Measurements from ENCODE around the gene SRPRB. TPM values are rescaled to one million over a fixed set of nuclear protein-coding genes. Genes with fewer than 3 reads are reported as not detected.

Gene SRPRB
- polyA plus RNA-seq, 2 of the 4 experiments (the other 2 are of a cell fraction) = 41.9 to 64.6 TPM

DNA sequence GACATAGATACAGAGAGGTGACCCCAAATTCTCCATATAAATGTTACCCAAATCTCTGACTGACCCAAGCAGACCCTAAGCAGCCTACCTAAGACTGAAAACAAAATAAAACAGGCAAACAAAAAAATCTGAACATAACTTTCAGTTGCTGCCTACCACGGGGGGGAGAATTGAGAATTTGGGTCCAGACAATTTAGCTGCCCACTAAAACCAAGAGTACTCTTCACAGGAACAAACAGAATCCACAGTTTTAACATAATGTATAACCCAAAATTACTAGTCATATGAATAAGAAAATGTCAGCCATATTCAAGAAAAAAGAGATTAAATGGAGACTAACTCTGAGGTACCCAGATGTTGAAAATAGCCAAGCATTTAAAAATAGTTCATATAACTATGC lies 44.4 kb downstream of the SRPRB start:
- WGBS (ENCODE audit: missing lambda C conversion rate) = 25% methylated on average over 1 of the region's 1 CpG
- ATAC-seq (no peak), FAIRE-seq (no peak), DNase-seq (ENCODE audit: low read depth in 1 of 2, low spot score in 1 of 2) (no peak)
- Histone ChIP-seq H3K4me2 (no peak overlapping the region), H3K27ac (no peak overlapping the region), H3K4me3 (no peak overlapping the region), H3K4me1 (no peaks in the 10 kb centered on the region), H3K9me3 (no peaks in the 10 kb centered on the region)
- ChIA-PET CTCF (no interaction called here), POLR2A (no interaction called here)
- TF ChIP-seq POLR2A (IDR thresholded peaks at IDR 0.05; ENCODE audit: low read length) = no peak

DNA sequence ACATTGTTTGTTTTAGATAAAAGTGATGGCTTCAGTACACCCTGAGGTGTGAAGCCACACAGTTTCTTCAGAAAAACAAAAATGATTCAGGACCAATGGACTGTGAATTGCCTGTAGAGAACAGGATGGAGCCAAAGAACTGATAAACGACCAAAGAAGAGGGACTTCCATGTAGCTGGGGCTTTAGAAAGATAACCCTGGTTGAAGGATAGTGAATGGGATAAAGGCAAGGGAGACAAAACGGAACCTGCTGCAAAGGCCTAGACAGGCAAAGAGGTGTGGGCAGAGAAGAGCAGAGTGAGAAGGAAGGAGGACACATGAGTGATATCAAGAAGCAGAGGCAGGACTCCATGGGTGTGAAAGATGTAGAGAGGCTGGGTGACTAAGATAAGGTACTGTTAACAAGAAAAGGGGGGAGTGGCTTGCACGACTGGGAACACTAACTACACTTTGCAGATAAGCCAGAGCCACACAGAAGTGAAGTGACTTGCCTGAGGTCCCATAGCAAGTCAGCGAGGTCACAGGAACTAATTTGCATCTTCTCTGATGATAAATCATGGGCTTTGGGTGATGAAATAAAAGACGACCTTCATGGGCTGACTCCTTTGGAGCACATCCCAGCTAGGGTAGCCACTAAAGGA lies 45.8 kb downstream of the SRPRB start:
- WGBS (ENCODE audit: missing lambda C conversion rate) = 49% methylated on average over 5 of the region's 5 CpGs
- DNase-seq (ENCODE audit: low read depth in 1 of 2, low spot score in 1 of 2) (no peak), FAIRE-seq (no peak), ATAC-seq (no peak)
- H3K4me3 ChIP-seq = no peak overlapping the region
- TF ChIP-seq BHLHE40 (IDR thresholded peaks at IDR 0.05; ENCODE audit: low read depth, low read length) (no peak), KDM5A (IDR thresholded peaks at IDR 0.05) (no peak), MAFK (IDR thresholded peaks at IDR 0.05; ENCODE audit: partially characterized antibody) (no peak), HMGXB4 (CRISPR knock-in tag; IDR thresholded peaks at IDR 0.05; ENCODE audit: borderline replicate concordance) (no peak), MYC (IDR thresholded peaks at IDR 0.05; ENCODE audit: borderline replicate concordance, low read length) (no peak), HOXA7 (CRISPR knock-in tag; IDR thresholded peaks at IDR 0.05) (no peak)
- TF ChIP-seq, protein P1, sequence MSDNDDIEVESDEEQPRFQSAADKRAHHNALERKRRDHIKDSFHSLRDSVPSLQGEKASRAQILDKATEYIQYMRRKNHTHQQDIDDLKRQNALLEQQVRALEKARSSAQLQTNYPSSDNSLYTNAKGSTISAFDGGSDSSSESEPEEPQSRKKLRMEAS (IDR thresholded peaks at IDR 0.05) = no peak
- CTCF ChIA-PET = interaction anchor here (0.8 kb wide), 1 partner anchor 297 kb away, joined by 3 read pairs; no protein-coding TSS in a partner anchor
- H3K4me2 ChIP-seq = no peak overlapping the region
- no peak overlapping the region for H3K27ac ChIP-seq
- H3K4me1 ChIP-seq = no peaks in the 10 kb centered on the region
- POLR2A ChIA-PET = no interaction called here
- H3K9me3 ChIP-seq = no peaks in the 10 kb centered on the region

DNA sequence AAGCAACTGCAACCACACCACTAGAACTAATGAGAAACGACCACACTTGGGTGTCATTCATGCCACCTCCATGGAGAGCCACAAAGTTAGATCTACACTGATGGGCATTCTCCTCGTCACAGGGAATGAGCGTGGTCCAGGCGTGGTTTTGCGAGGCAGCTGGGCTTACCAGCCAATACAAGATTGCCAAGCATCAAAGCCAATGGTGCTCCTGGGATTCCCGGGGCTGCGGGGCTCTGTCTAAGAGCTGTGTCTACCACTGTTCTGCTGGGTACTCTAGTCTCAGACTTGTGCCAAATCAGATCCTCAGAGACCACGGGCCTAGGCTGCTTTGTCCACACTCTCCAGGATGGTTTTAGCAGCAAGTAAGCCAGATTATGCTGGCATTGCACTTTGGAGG lies 46.3 kb downstream of the SRPRB start:
- no peak overlapping the region for H3K4me3 ChIP-seq
- H3K4me1 ChIP-seq = no peaks in the 10 kb centered on the region
- TF ChIP-seq ZFP36 (IDR thresholded peaks at IDR 0.05; ENCODE audit: borderline replicate concordance, partially characterized antibody) = no peak
- TF ChIP-seq, protein P1 (IDR thresholded peaks at IDR 0.05) = no peak
- TF ChIP-seq, protein P2, sequence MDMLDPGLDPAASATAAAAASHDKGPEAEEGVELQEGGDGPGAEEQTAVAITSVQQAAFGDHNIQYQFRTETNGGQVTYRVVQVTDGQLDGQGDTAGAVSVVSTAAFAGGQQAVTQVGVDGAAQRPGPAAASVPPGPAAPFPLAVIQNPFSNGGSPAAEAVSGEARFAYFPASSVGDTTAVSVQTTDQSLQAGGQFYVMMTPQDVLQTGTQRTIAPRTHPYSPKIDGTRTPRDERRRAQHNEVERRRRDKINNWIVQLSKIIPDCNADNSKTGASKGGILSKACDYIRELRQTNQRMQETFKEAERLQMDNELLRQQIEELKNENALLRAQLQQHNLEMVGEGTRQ (IDR thresholded peaks at IDR 0.05) = no peak
- TF ChIP-seq PHF8 (IDR thresholded peaks at IDR 0.05; ENCODE audit: borderline replicate concordance, low read depth) = no peak
- TF ChIP-seq, protein P3, sequence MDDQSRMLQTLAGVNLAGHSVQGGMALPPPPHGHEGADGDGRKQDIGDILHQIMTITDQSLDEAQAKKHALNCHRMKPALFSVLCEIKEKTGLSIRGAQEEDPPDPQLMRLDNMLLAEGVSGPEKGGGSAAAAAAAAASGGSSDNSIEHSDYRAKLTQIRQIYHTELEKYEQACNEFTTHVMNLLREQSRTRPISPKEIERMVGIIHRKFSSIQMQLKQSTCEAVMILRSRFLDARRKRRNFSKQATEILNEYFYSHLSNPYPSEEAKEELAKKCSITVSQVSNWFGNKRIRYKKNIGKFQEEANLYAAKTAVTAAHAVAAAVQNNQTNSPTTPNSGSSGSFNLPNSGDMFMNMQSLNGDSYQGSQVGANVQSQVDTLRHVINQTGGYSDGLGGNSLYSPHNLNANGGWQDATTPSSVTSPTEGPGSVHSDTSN (IDR thresholded peaks at IDR 0.05) = no peak
- TF ChIP-seq BHLHE40 (IDR thresholded peaks at IDR 0.05; ENCODE audit: low read depth, low read length) = no peak
- no peak for TF ChIP-seq FOSL2 (IDR thresholded peaks at IDR 0.05)
- TF ChIP-seq FOSL2 (CRISPR knock-in tag; IDR thresholded peaks at IDR 0.05) = no peak
- TF ChIP-seq CTCF (IDR thresholded peaks at IDR 0.05) = no peak
- no peak for TF ChIP-seq ATOH8 (CRISPR knock-in tag; IDR thresholded peaks at IDR 0.05; ENCODE audit: low read depth)
- TF ChIP-seq BCL3 (IDR thresholded peaks at IDR 0.05) = no peak
- no peak for TF ChIP-seq ZSCAN20 (CRISPR knock-in tag; IDR thresholded peaks at IDR 0.05)
- no peak overlapping the region for H3K4me2 ChIP-seq
- FAIRE-seq = no peak
- no peak overlapping the region for H3K27ac ChIP-seq
- ChIA-PET POLR2A (no interaction called here), CTCF (no interaction called here)
- ATAC-seq = no peak
- no peak for DNase-seq (ENCODE audit: low read depth in 1 of 2, low spot score in 1 of 2)
- no peaks in the 10 kb centered on the region for H3K9me3 ChIP-seq
- WGBS (ENCODE audit: missing lambda C conversion rate) = 18% methylated on average over 2 of the region's 8 CpGs

Data from A549 (cell line).